Liver (tissue), 9 donors: ENCODE results near the gene SNX9. TPM values are rescaled to one million over a fixed set of nuclear protein-coding genes. Genes with fewer than 3 reads are reported as not detected.

ENCODE experiments used
- DNase-seq: peaks from one replicate; pipeline ENCODE4 v3.0.0-alpha.2; 2017; ENCODE audit warnings: low spot score
- H3K27ac ChIP-seq, 2 donors: one replicate each; pipeline ENCODE4 v1.7.0; 2013; ENCODE audit warnings: inconsistent platforms in 2 of 2, low read length in 2 of 2, control low read depth in 1 of 2, low read depth in 1 of 2, mild to moderate bottlenecking in 1 of 2
- H3K27me3 ChIP-seq, 4 donors: one replicate each; pipeline versions ENCODE4 v1.6.1 to v1.7.0; 2013; ENCODE audit warnings: low read length in 3 of 4, inconsistent platforms in 1 of 4, mild to moderate bottlenecking in 1 of 4, moderate library complexity in 1 of 4; ENCODE audit not compliant: control insufficient read depth in 4 of 4, insufficient read depth in 4 of 4
- H3K36me3 ChIP-seq, 4 donors: one replicate each; pipeline versions ENCODE4 v1.6.1 to v1.7.0; 2013; ENCODE audit warnings: low read length in 3 of 4, mild to moderate bottlenecking in 3 of 4, low read depth in 1 of 4, moderate library complexity in 1 of 4; ENCODE audit not compliant: control insufficient read depth in 4 of 4, insufficient read depth in 3 of 4
- H3K4me1 ChIP-seq, 4 donors: one replicate each; pipeline versions ENCODE4 v1.6.1 to v1.7.0; 2013; ENCODE audit warnings: low read length in 3 of 4, mild to moderate bottlenecking in 3 of 4, moderate library complexity in 1 of 4; ENCODE audit not compliant: control insufficient read depth in 4 of 4, insufficient read depth in 4 of 4
- H3K4me3 ChIP-seq, 3 donors: one replicate each; pipeline versions ENCODE4 v1.6.1 to v1.7.0; 2013; ENCODE audit warnings: low read length in 3 of 3, control low read depth in 1 of 3, low read depth in 1 of 3, mild to moderate bottlenecking in 1 of 3
- H3K9ac ChIP-seq, 2 donors: one replicate each; pipeline ENCODE4 v1.7.0; 2013; ENCODE audit warnings: low read length in 2 of 2, mild to moderate bottlenecking in 2 of 2, moderate library complexity in 2 of 2, control low read depth in 1 of 2, low read depth in 1 of 2
- H3K9me3 ChIP-seq, 4 donors: one replicate each; pipeline versions ENCODE4 v1.6.1 to v1.7.0; 2013; ENCODE audit warnings: low read length in 3 of 4; ENCODE audit not compliant: control insufficient read depth in 4 of 4
- ATF3 ChIP-seq: IDR thresholded peaks from 2 replicates; pipeline ENCODE4 v1.6.1; 2016; ENCODE audit warnings: antibody characterized with exemption
- EGR1 ChIP-seq, 2 donors: IDR thresholded peaks; 2 replicates each; pipeline ENCODE4 v1.6.1; 2016 to 2018; ENCODE audit warnings: antibody characterized with exemption in 2 of 2, low read depth in 2 of 2
- FOXA1 ChIP-seq: IDR thresholded peaks from 2 replicates; pipeline ENCODE4 v1.6.1; 2016; ENCODE audit warnings: antibody characterized with exemption
- FOXA2 ChIP-seq: IDR thresholded peaks from 2 replicates; pipeline ENCODE4 v1.6.1; 2016; ENCODE audit warnings: antibody characterized with exemption
- GABPA ChIP-seq, 2 donors: IDR thresholded peaks in 1 of 2; conservative IDR thresholded peaks in 1 of 2; 2 replicates each; pipeline ENCODE4 v1.6.1; 2016; ENCODE audit warnings: antibody characterized with exemption in 2 of 2, mild to moderate bottlenecking in 1 of 2, moderate library complexity in 1 of 2
- HNF4A ChIP-seq, 2 donors: conservative IDR thresholded peaks; 2 replicates each; pipeline ENCODE4 v1.6.1; 2016; ENCODE audit warnings: antibody characterized with exemption in 2 of 2, mild to moderate bottlenecking in 2 of 2
- HNF4G ChIP-seq: IDR thresholded peaks from 2 replicates; pipeline ENCODE4 v1.6.1; 2016; ENCODE audit warnings: antibody characterized with exemption
- JUND ChIP-seq, 2 donors: IDR thresholded peaks; 2 replicates each; pipeline ENCODE4 v1.6.1; 2016; ENCODE audit warnings: antibody characterized with exemption in 2 of 2
- NR2F2 ChIP-seq: IDR thresholded peaks from 2 replicates; pipeline ENCODE4 v1.6.1; 2016; ENCODE audit warnings: antibody characterized with exemption
- RAD21 ChIP-seq, 2 donors: IDR thresholded peaks; 2 replicates each; pipeline ENCODE4 v1.6.1; 2016; ENCODE audit warnings: antibody characterized with exemption in 2 of 2, mild to moderate bottlenecking in 2 of 2
- RXRA ChIP-seq, 2 donors: IDR thresholded peaks; 2 replicates each; pipeline ENCODE4 v1.6.1; 2017 to 2018; ENCODE audit warnings: antibody characterized with exemption in 2 of 2, mild to moderate bottlenecking in 1 of 2
- SP1 ChIP-seq: IDR thresholded peaks from 2 replicates; pipeline ENCODE4 v1.6.1; 2018; ENCODE audit warnings: antibody characterized with exemption, mild to moderate bottlenecking
- TAF1 ChIP-seq: conservative IDR thresholded peaks from 2 replicates; pipeline ENCODE4 v1.6.1; 2016; ENCODE audit warnings: antibody characterized with exemption, mild to moderate bottlenecking
- YY1 ChIP-seq: IDR thresholded peaks from 2 replicates; pipeline ENCODE4 v1.6.1; 2016; ENCODE audit warnings: antibody characterized with exemption, mild to moderate bottlenecking
- ZBTB33 ChIP-seq: IDR thresholded peaks from 2 replicates; pipeline ENCODE4 v1.6.1; 2016; ENCODE audit warnings: antibody characterized with exemption
- WGBS: extraction: QIAGEN DNeasy Blood & Tissue Kit; methylation state at CpG from one replicate; pipeline ENCODE4 v1.1.7; 2013; 5-methylcytosine and 5-hydroxymethylcytosine counted together
- polyA plus RNA-seq, 2 donors: library from polyadenylated mRNA; stranded (reverse) in 1 of 2; unstranded in 1 of 2; fragments of 200-250 nt in 1 of 2; fragments of >200 nt in 1 of 2; fragmentation: Nextera tagmentation in 1 of 2; extraction: Ambion mirVana in 1 of 2; gene quantifications; one replicate each; pipeline versions ENCODE4 v1.2.1 to v1.2.3, GENCODE V29; 2013 to 2015
- total RNA-seq, 2 donors: library from RNA; depleted of rRNA; stranded (reverse); fragments of >200 nt; gene quantifications; one replicate each; pipeline ENCODE4 v1.2.3, GENCODE V29; 2014
- TF ChIP-seq, protein P1 (sequence below): fragments of 150-350 bp; IDR thresholded peaks from 2 replicates; pipeline ENCODE4 v1.5.1; 2017; ENCODE audit warnings: improper control_type of control experiment, low read depth, low read length; ENCODE audit not compliant: missing input control
- TF ChIP-seq, protein P2 (sequence below): IDR thresholded peaks from 2 replicates; pipeline ENCODE4 v1.6.1; 2016; ENCODE audit warnings: antibody characterized with exemption, mild to moderate bottlenecking
- TF ChIP-seq, protein P3 (sequence below): IDR thresholded peaks from 2 replicates; pipeline ENCODE4 v1.6.1; 2016; ENCODE audit warnings: antibody characterized with exemption
- donor health status: healthy.
- donor health status: healthy.
- donor health status: healthy.
- donor health status: healthy.
- donor health status: healthy.

The SNX9 gene
- total and polyA plus RNA-seq, 4 donors, result 16.4 to 31.0 (median 22.3) TPM

GRCh38 chr6:157880534-157880933, 57.5 kb downstream of the SNX9 start (continued):
- TF ChIP-seq ATF3, result no peak

DNA sequence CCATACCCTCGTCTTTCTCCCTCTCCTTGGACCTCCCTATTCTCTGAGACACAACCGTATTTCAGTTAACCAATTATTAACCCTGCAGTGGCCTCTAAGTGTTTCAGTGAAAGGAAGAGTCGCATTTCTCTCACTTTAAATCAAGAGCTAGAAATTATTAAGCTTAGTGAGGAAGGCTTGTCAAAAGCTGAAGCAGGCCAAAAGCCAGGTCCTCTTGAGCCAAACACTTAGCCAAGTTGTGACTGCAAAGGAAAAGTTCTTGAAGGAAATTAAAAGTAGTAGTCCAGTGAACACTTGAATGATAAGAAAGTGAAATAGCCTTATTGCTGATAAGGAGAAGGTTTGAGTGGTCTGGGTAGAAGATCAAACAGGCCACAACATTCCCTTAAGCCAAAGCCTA, 58.3 kb downstream of the SNX9 start:
- WGBS, result 91% methylated on average over 3 of the region's 3 CpGs
- Histone ChIP-seq H3K27me3 (no peaks in the 10 kb centered on the region), H3K9ac (no peak overlapping the region), H3K4me3 (no peak overlapping the region), H3K9me3 (no peaks in the 10 kb centered on the region), H3K27ac (no peak overlapping the region), H3K36me3 (peaks cover 2 to 20% (median 5%) of the 10 kb centered on the region in 4 donors), H3K4me1 (no peaks in the 10 kb centered on the region)
- TF ChIP-seq RXRA (IDR thresholded peaks at IDR 0.05) (no peak), RAD21 (IDR thresholded peaks at IDR 0.05) (no peak), EGR1 (IDR thresholded peaks at IDR 0.05; ENCODE audit: low read depth in 2 of 2) (no peak), SP1 (no peak), NR2F2 (no peak), TAF1 (no peak), FOXA2 (no peak), YY1 (no peak), GABPA (IDR thresholded peaks at IDR 0.05 in 1 of 2, conservative IDR thresholded peaks at IDR 0.05 in 1 of 2) (no peak), ZBTB33 (no peak), JUND (IDR thresholded peaks at IDR 0.05) (no peak), ATF3 (no peak), FOXA1 (no peak), HNF4A (conservative IDR thresholded peaks at IDR 0.05) (no peak), HNF4G (no peak)
- TF ChIP-seq, protein P1, sequence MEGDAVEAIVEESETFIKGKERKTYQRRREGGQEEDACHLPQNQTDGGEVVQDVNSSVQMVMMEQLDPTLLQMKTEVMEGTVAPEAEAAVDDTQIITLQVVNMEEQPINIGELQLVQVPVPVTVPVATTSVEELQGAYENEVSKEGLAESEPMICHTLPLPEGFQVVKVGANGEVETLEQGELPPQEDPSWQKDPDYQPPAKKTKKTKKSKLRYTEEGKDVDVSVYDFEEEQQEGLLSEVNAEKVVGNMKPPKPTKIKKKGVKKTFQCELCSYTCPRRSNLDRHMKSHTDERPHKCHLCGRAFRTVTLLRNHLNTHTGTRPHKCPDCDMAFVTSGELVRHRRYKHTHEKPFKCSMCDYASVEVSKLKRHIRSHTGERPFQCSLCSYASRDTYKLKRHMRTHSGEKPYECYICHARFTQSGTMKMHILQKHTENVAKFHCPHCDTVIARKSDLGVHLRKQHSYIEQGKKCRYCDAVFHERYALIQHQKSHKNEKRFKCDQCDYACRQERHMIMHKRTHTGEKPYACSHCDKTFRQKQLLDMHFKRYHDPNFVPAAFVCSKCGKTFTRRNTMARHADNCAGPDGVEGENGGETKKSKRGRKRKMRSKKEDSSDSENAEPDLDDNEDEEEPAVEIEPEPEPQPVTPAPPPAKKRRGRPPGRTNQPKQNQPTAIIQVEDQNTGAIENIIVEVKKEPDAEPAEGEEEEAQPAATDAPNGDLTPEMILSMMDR, result no peak
- TF ChIP-seq, protein P2, sequence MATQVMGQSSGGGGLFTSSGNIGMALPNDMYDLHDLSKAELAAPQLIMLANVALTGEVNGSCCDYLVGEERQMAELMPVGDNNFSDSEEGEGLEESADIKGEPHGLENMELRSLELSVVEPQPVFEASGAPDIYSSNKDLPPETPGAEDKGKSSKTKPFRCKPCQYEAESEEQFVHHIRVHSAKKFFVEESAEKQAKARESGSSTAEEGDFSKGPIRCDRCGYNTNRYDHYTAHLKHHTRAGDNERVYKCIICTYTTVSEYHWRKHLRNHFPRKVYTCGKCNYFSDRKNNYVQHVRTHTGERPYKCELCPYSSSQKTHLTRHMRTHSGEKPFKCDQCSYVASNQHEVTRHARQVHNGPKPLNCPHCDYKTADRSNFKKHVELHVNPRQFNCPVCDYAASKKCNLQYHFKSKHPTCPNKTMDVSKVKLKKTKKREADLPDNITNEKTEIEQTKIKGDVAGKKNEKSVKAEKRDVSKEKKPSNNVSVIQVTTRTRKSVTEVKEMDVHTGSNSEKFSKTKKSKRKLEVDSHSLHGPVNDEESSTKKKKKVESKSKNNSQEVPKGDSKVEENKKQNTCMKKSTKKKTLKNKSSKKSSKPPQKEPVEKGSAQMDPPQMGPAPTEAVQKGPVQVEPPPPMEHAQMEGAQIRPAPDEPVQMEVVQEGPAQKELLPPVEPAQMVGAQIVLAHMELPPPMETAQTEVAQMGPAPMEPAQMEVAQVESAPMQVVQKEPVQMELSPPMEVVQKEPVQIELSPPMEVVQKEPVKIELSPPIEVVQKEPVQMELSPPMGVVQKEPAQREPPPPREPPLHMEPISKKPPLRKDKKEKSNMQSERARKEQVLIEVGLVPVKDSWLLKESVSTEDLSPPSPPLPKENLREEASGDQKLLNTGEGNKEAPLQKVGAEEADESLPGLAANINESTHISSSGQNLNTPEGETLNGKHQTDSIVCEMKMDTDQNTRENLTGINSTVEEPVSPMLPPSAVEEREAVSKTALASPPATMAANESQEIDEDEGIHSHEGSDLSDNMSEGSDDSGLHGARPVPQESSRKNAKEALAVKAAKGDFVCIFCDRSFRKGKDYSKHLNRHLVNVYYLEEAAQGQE, result no peak
- TF ChIP-seq, protein P3, sequence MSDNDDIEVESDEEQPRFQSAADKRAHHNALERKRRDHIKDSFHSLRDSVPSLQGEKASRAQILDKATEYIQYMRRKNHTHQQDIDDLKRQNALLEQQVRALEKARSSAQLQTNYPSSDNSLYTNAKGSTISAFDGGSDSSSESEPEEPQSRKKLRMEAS, result no peak
- DNase-seq, result no peak
